DMS 273 (cell line): ENCODE data around the gene ANKRD31.

ENCODE experiments used
- DNase-seq: peaks from one replicate; lab custom pipeline; 2025; ENCODE audit not compliant: unreplicated experiment; lab: John Stamatoyannopoulos, UW

ANKRD31 gene

GRCh38 chr5:75040973-75041372 lies 195.7 kb downstream of the ANKRD31 start:
- DNase-seq: no peak

GRCh38 chr5:75037106-75037505 lies 199.6 kb downstream of the ANKRD31 start:
- DNase-seq: peak; percentile 6

- no peak for DNase-seq
These were observed 202.4 kb downstream of the ANKRD31 start for GRCh38 chr5:75034137-75034739.

GRCh38 chr5:75031366-75031765 lies 205.3 kb downstream of the ANKRD31 start:
- no peak for DNase-seq

GRCh38 chr5:75028090-75028489 lies 208.6 kb downstream of the ANKRD31 start:
- DNase-seq: no peak

- DNase-seq: no peak
These were observed 213.1 kb downstream of the ANKRD31 start for GRCh38 chr5:75023368-75024159.

- no peak for DNase-seq
These were observed 214.9 kb downstream of the ANKRD31 start for GRCh38 chr5:75021800-75022199.

GRCh38 chr5:75021219-75021618 lies 215.5 kb downstream of the ANKRD31 start:
- DNase-seq: peak; percentile 32

- no peak for DNase-seq
These were observed 216.5 kb downstream of the ANKRD31 start for GRCh38 chr5:75020016-75020656.

- no peak for DNase-seq
These were observed 217.7 kb downstream of the ANKRD31 start for GRCh38 chr5:75018805-75019587.
